WTC11 (cell line): Measurements from ENCODE around the gene PIP4K2A. TPM values are rescaled to one million over a fixed set of nuclear protein-coding genes. Genes with fewer than 3 reads are reported as not detected.

ENCODE experiments used
- ATAC-seq: fragments of 200-7000 bp; cut with Tn5 transposase; 2 replicates; pipeline ENCODE4 v1.10.0; 2021; ENCODE audit warnings: mild to moderate bottlenecking, moderate library complexity
- CTCF ChIA-PET: fragments of 300-600 bp; sonication (Branson Sonifier 250); formaldehyde crosslinking; loops from one replicate; lab custom pipeline; 2021; ENCODE audit warnings: antibody characterized with exemption; lab: Charles Lee
- POLR2A ChIA-PET: fragments of 350-600 bp; sonication (Branson Sonifier 250); formaldehyde crosslinking; loops from one replicate; lab custom pipeline; 2021; ENCODE audit warnings: antibody characterized with exemption; lab: Charles Lee
- DNase-seq: peaks from one replicate; pipeline ENCODE4 v3.0.0; 2021; ENCODE audit warnings: low spot score
- H3K27ac Mint-ChIP-seq: 2 replicates; pipeline ENCODE4 v1.8.0; 2021; ENCODE audit warnings: mixed read lengths
- H3K27me3 Mint-ChIP-seq: 2 replicates; pipeline ENCODE4 v1.8.0; 2021; ENCODE audit warnings: low read depth, mild to moderate bottlenecking, moderate library complexity, mixed read lengths
- H3K36me3 Mint-ChIP-seq: 2 replicates; pipeline ENCODE4 v1.8.0; 2021; ENCODE audit warnings: mixed read lengths
- H3K4me1 Mint-ChIP-seq: 2 replicates; pipeline ENCODE4 v1.8.0; 2022; ENCODE audit warnings: mixed read lengths
- H3K4me3 Mint-ChIP-seq: 2 replicates; pipeline ENCODE4 v1.8.0; 2021; ENCODE audit warnings: mild to moderate bottlenecking, moderate library complexity, mixed read lengths
- H3K9me3 Mint-ChIP-seq: 2 replicates; pipeline ENCODE4 v1.8.0; 2021; ENCODE audit warnings: mixed read lengths
- ATF3 ChIP-seq: sonication (generic); formaldehyde crosslinking; conservative IDR thresholded peaks from 2 replicates; pipeline ENCODE4 v1.8.1; 2022; ENCODE audit warnings: mild to moderate bottlenecking, missing genetic modification reagents
- CDX4 ChIP-seq: fragments of 250-450 bp; sonication (Bioruptor Pico); IDR thresholded peaks from 2 replicates; pipeline ENCODE4 v1.9.0; 2021; ENCODE audit warnings: moderate library complexity, mild to moderate bottlenecking, inconsistent platforms, borderline replicate concordance
- CREB1 ChIP-seq: sonication (generic); formaldehyde crosslinking; IDR thresholded peaks from 2 replicates; pipeline ENCODE4 v1.8.0; 2023; ENCODE audit warnings: mild to moderate bottlenecking, missing genetic modification reagents
- CTCF ChIP-seq: fragments of 200-600 bp; IDR thresholded peaks from 2 replicates; pipeline ENCODE4 v1.8.0; 2022; ENCODE audit warnings: antibody characterized with exemption
- E2F4 ChIP-seq: sonication (generic); formaldehyde crosslinking; IDR thresholded peaks from 2 replicates; pipeline ENCODE4 v1.8.1; 2022; ENCODE audit warnings: low read depth, mild to moderate bottlenecking, moderate library complexity, missing genetic modification reagents, borderline replicate concordance
- ERG ChIP-seq: fragments of 250-450 bp; sonication (Bioruptor Pico); IDR thresholded peaks from 2 replicates; pipeline ENCODE4 v1.8.0; 2021; ENCODE audit warnings: mild to moderate bottlenecking
- FOXJ3 ChIP-seq: sonication (generic); formaldehyde crosslinking; IDR thresholded peaks from 2 replicates; pipeline ENCODE4 v1.9.0; 2021; ENCODE audit warnings: missing genetic modification reagents, mild to moderate bottlenecking, borderline replicate concordance
- FOXP1 ChIP-seq: sonication (generic); formaldehyde crosslinking; IDR thresholded peaks from 2 replicates; pipeline ENCODE4 v1.8.0; 2022; ENCODE audit warnings: missing genetic modification reagents, mild to moderate bottlenecking, moderate library complexity, borderline replicate concordance
- GABPB1 ChIP-seq: sonication (generic); formaldehyde crosslinking; IDR thresholded peaks from 2 replicates; pipeline ENCODE4 v1.8.1; 2023; ENCODE audit warnings: mild to moderate bottlenecking, missing genetic modification reagents
- HMGA2 ChIP-seq: fragments of 250-450 bp; sonication (Bioruptor Pico); IDR thresholded peaks from 2 replicates; pipeline ENCODE4 v1.4.0; 2021; ENCODE audit warnings: mild to moderate bottlenecking, moderate library complexity
- IRF2 ChIP-seq: sonication (generic); formaldehyde crosslinking; IDR thresholded peaks from 2 replicates; pipeline ENCODE4 v1.8.0; 2022; ENCODE audit warnings: low read depth, missing genetic modification reagents, borderline replicate concordance
- MXD4 ChIP-seq: fragments of 250-450 bp; sonication (Bioruptor Pico); IDR thresholded peaks from 2 replicates; pipeline ENCODE4 v1.8.0; 2021; ENCODE audit warnings: mild to moderate bottlenecking, moderate library complexity, borderline replicate concordance
- NFATC4 ChIP-seq: fragments of 250-450 bp; sonication (Bioruptor Pico); IDR thresholded peaks from 2 replicates; pipeline ENCODE4 v1.9.0; 2021; ENCODE audit warnings: mild to moderate bottlenecking
- RELA ChIP-seq: sonication (generic); formaldehyde crosslinking; IDR thresholded peaks from 2 replicates; pipeline ENCODE4 v1.8.1; 2022; ENCODE audit warnings: missing genetic modification reagents, mild to moderate bottlenecking, borderline replicate concordance
- USF1 ChIP-seq: sonication (generic); formaldehyde crosslinking; IDR thresholded peaks from 2 replicates; pipeline ENCODE4 v1.8.0; 2022; ENCODE audit warnings: mild to moderate bottlenecking, missing genetic modification reagents
- ZMAT4 ChIP-seq: fragments of 250-450 bp; sonication (Bioruptor Pico); IDR thresholded peaks from 2 replicates; pipeline ENCODE4 v1.9.0; 2021; ENCODE audit warnings: mild to moderate bottlenecking
- ZNF138 ChIP-seq: sonication (generic); formaldehyde crosslinking; conservative IDR thresholded peaks from 2 replicates; pipeline ENCODE4 v1.8.1; 2022; ENCODE audit warnings: mild to moderate bottlenecking, moderate library complexity, missing genetic modification reagents
- ZNF281 ChIP-seq: sonication (generic); formaldehyde crosslinking; IDR thresholded peaks from 2 replicates; pipeline ENCODE4 v1.8.0; 2023; ENCODE audit warnings: mild to moderate bottlenecking, missing genetic modification reagents
- ZNF423 ChIP-seq: fragments of 250-450 bp; sonication (Bioruptor Pico); IDR thresholded peaks from 2 replicates; pipeline ENCODE4 v2.1.2; 2022; ENCODE audit warnings: mild to moderate bottlenecking, moderate library complexity
- total RNA-seq: library from RNA; stranded (reverse); gene quantifications from 3 replicates; pipeline ENCODE4 v1.2.3, GENCODE V29; 2021

The PIP4K2A gene
- total RNA-seq, 1 experiment from 2014 or later = 47.5 TPM

GRCh38 chr10:22651276-22651980 lies 63.0 kb downstream of the PIP4K2A start (continued):
- no peak for TF ChIP-seq CTCF
- no peak for TF ChIP-seq ZNF423
- no peak for TF ChIP-seq NFATC4 (CRISPR knock-in tag)
- no peak for TF ChIP-seq CDX4

- DNase-seq = no peak
- H3K4me1 Mint-ChIP-seq = peaks cover 68% of the 10 kb centered on the region
- no peak for ATAC-seq
- no peak overlapping the region for H3K4me3 Mint-ChIP-seq
- H3K27me3 Mint-ChIP-seq = no peaks in the 10 kb centered on the region
- POLR2A ChIA-PET = no interaction called here
- TF ChIP-seq HMGA2 (CRISPR knock-in tag) = no peak
- no peak for TF ChIP-seq GABPB1
- no peak for TF ChIP-seq USF1 (CRISPR knock-in tag)
- TF ChIP-seq CTCF = no peak
- TF ChIP-seq MXD4 (CRISPR knock-in tag) = no peak
- TF ChIP-seq ERG (CRISPR knock-in tag) = no peak
- TF ChIP-seq FOXJ3 = no peak
- TF ChIP-seq ZMAT4 (CRISPR knock-in tag) = no peak
- TF ChIP-seq ZNF281 (CRISPR knock-in tag) = no peak
- no peak for TF ChIP-seq E2F4 (CRISPR knock-in tag)
- no peak for TF ChIP-seq CREB1 (CRISPR knock-in tag)
- no peak for TF ChIP-seq FOXP1 (CRISPR knock-in tag)
- no peak for TF ChIP-seq IRF2 (CRISPR knock-in tag)
- TF ChIP-seq RELA = no peak
- no peak for TF ChIP-seq ZNF138 (CRISPR knock-in tag)
- no peak for TF ChIP-seq ATF3 (CRISPR knock-in tag)
- CTCF ChIA-PET = no interaction called here
- no peaks in the 10 kb centered on the region; the same call in 1 of the 2 replicates for H3K36me3 Mint-ChIP-seq
- no peaks in the 10 kb centered on the region for H3K9me3 Mint-ChIP-seq
- no peak overlapping the region for H3K27ac Mint-ChIP-seq
Observed at GRCh38 chr10:22649994-22650393, 64.4 kb downstream of the PIP4K2A start.
